Ovary (tissue), 9 donors: ENCODE results near the gene SDF4. TPM values are rescaled to one million over a fixed set of nuclear protein-coding genes. Genes with fewer than 3 reads are reported as not detected.

Source experiments
- DNase-seq, 5 donors: peaks; one replicate each; pipeline ENCODE4 v3.0.0-alpha.2; 2019 to 2020
- H3K27ac ChIP-seq, 2 donors: fragments of 200-600 bp; one replicate each; pipeline versions ENCODE4 v1.5.1 to v1.8.0; 2019 to 2022
- H3K27me3 ChIP-seq: fragments of 200-600 bp; one replicate; pipeline ENCODE4 v1.8.0; 2022
- H3K36me3 ChIP-seq: fragments of 200-600 bp; sonication (generic); one replicate; pipeline ENCODE4 v1.5.1; 2019
- H3K4me1 ChIP-seq: one replicate; pipeline ENCODE4 v1.8.1; 2013; ENCODE audit warnings: mild to moderate bottlenecking, moderate library complexity; ENCODE audit not compliant: insufficient read depth
- H3K4me3 ChIP-seq: fragments of 200-600 bp; sonication (generic); one replicate; pipeline ENCODE4 v1.5.1; 2017
- H3K9me3 ChIP-seq, 2 donors: fragments of 200-600 bp in 1 of 2; sonication (generic) in 1 of 2; one replicate each; pipeline versions ENCODE4 v1.5.1 to v1.8.1; 2013 to 2019; ENCODE audit warnings: mild to moderate bottlenecking in 1 of 2, moderate library complexity in 1 of 2
- EP300 ChIP-seq: sonication (generic); formaldehyde crosslinking; IDR thresholded peaks from one replicate; pipeline ENCODE4 v1.6.1; 2017; ENCODE audit warnings: antibody characterized with exemption
- POLR2A ChIP-seq: fragments of 450-650 bp; IDR thresholded peaks from one replicate; pipeline ENCODE4 v1.6.1; 2017; ENCODE audit warnings: antibody characterized with exemption, mild to moderate bottlenecking, moderate library complexity
- WGBS, 3 donors: extraction: QIAGEN DNeasy Blood & Tissue Kit in 1 of 3; methylation state at CpG; one replicate each; pipeline versions ENCODE4 v1.1.5 to v1.1.7; 2013 to 2017; 5-methylcytosine and 5-hydroxymethylcytosine counted together
- intact Hi-C, 4 donors: fragments of 100-400 bp; cut with DNase I; formaldehyde crosslinking; loops; one replicate each; pipeline versions ENCODE4 v1.11.0 to v1.15.1; 2022 to 2023
- polyA plus RNA-seq, 2 donors: library from polyadenylated mRNA; stranded (reverse); fragments of 200-250 nt in 1 of 2; fragments of 350-450 nt in 1 of 2; fragmentation: Illumina TruSeq in 1 of 2; extraction: RNeasy Lipid Tissue Mini Kit (QIAGEN cat#74804) in 1 of 2; gene quantifications; one replicate each; pipeline ENCODE4 v1.2.3, GENCODE V29; 2013 to 2014
- total RNA-seq, 7 donors: library from RNA; depleted of rRNA in 2 of 7; stranded (reverse); fragments of >200 nt in 2 of 7; fragmentation: NEBNext Ultra II Directional in 3 of 7; extraction: Animal tissue kit (Norgen Biotek cat#: 25700) in 3 of 7; gene quantifications; one replicate each; pipeline versions ENCODE4 v1.1.0 to v1.2.4, GENCODE V29; 2016 to 2023
- TF ChIP-seq, protein P1 (sequence below), 3 donors: fragments of 450-650 bp in 2 of 3; fragments of 200-600 bp in 1 of 3; IDR thresholded peaks; one replicate each; pipeline versions ENCODE4 v1.5.1 to v1.8.0; 2016 to 2022; ENCODE audit warnings: antibody characterized with exemption in 3 of 3, mild to moderate bottlenecking in 1 of 3
- donor health status: DM: no; HTN: no; CAD: no; lungs with moderate emphysema.
- donor health status: DM: no; HTN: no; CAD: no.
- donor health status: Bipolar disorder and iron deficiency.
- donor health status: DM: yes; HTN: yes; CAD: no.
- donor health status: DM: no; HTN: no; CAD: no.
- donor health status: DM: yes; HTN: yes; CAD: no.

SDF4 gene
- total and polyA plus RNA-seq, 9 donors, result 32.5 to 145 (median 116) TPM

DNA sequence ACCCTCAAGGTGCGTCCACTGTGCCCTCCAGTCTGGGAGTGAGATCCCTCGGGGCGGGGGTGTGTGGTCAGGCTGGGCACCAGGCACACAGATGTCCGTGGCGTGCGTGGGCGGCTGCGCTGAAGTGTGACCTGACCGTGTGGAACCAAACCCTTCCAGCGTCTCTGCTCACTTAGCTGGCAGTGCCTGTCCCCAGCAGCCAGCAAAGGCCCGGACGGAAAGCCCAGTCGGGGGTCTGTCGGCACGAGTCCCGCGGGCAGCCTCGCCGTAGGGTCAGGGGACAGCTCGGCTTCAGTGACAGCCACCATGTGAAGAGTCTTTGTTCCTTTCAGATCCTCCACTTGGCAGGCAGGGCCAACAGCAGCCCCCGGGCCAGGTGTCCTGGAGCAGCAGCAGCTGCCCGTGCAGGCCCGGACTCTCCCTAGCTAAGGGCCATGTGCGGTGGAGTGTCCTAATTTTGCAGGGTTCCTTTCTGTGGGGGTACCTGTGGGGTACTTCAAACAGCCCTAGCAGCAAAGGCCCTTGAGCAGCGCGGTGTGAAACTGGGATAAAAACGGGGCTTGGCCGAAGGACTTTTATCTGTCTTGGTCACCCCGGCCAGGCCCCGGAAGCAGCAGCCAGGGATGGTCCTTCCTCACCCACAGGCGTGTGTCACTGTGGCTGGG is 46.6 kb downstream of the SDF4 start:
- intact Hi-C loops, result no loop called here
- no peaks in the 10 kb centered on the region for H3K4me1 ChIP-seq
- H3K4me3 ChIP-seq, result no peak overlapping the region
- no peaks in the 10 kb centered on the region for H3K36me3 ChIP-seq
- H3K9me3 ChIP-seq, result no peaks in the 10 kb centered on the region
- H3K27me3 ChIP-seq, result no peaks in the 10 kb centered on the region
- DNase-seq, result peak in 2 of 5 donors; percentile 9 to 29
- TF ChIP-seq, protein P1, sequence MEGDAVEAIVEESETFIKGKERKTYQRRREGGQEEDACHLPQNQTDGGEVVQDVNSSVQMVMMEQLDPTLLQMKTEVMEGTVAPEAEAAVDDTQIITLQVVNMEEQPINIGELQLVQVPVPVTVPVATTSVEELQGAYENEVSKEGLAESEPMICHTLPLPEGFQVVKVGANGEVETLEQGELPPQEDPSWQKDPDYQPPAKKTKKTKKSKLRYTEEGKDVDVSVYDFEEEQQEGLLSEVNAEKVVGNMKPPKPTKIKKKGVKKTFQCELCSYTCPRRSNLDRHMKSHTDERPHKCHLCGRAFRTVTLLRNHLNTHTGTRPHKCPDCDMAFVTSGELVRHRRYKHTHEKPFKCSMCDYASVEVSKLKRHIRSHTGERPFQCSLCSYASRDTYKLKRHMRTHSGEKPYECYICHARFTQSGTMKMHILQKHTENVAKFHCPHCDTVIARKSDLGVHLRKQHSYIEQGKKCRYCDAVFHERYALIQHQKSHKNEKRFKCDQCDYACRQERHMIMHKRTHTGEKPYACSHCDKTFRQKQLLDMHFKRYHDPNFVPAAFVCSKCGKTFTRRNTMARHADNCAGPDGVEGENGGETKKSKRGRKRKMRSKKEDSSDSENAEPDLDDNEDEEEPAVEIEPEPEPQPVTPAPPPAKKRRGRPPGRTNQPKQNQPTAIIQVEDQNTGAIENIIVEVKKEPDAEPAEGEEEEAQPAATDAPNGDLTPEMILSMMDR (IDR thresholded peaks at IDR 0.05), result no peak
- TF ChIP-seq POLR2A (no peak), EP300 (no peak)
- no peak overlapping the region for H3K27ac ChIP-seq
- WGBS, 3 donors, result 75 to 79% (median 79%) methylated on average over 31 of the region's 31 CpGs

DNA sequence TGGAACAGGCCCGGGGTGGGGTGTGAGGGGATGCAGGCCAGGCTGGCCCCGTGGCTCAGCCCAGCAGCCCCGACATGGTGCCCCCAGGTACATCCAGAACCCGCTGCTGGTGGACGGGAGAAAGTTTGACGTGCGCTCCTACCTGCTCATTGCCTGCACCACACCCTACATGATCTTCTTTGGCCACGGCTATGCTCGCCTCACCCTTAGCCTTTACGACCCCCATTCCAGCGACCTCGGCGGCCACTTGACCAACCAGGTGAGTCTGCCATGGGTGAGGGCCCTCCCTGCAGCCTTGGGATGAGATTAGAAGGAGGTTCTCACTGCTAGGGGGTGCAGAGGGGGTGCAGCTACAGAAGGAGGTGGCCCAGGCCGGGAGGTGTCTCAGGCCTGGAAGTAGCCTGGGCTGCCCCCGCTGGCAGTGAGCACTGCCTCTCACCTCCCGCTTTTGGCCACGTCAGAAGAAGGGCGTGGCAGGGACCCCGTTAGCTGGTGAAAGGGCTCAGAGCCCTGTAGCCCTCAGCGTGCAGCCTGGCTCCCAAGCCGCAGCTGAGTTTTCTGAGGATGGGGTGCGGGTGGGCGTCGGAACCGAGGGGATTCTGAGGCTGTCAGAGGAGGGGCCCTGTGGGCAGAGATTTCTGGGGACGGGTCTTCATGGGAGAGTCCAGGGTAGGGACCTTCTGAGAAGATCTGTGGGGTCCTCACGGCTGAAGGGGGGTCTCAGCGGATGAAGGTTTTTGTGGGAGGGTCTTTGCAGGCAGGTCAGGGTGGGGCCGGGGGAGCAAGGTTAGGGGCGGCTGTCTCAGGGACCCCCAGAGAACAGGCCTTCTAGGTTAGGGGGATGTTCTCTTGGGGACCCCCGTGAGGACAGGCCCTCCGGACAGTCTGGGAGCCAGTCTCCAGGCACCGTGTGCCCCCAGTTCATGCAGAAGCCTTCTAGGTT is 47.7 kb downstream of the SDF4 start:
- peak in 1 of 5 donors; percentile 10 for DNase-seq
- Histone ChIP-seq H3K27ac (no peak overlapping the region), H3K27me3 (no peaks in the 10 kb centered on the region), H3K36me3 (no peaks in the 10 kb centered on the region), H3K4me1 (no peaks in the 10 kb centered on the region), H3K9me3 (no peaks in the 10 kb centered on the region), H3K4me3 (no peak overlapping the region)
- WGBS, 3 donors, result 69 to 81% (median 75%) methylated on average over 31 to 32 of the region's 33 CpGs
- no peak for TF ChIP-seq POLR2A
- TF ChIP-seq, protein P1 (IDR thresholded peaks at IDR 0.05), result no peak
- TF ChIP-seq EP300, result no peak
- intact Hi-C loops, result no loop called here

DNA sequence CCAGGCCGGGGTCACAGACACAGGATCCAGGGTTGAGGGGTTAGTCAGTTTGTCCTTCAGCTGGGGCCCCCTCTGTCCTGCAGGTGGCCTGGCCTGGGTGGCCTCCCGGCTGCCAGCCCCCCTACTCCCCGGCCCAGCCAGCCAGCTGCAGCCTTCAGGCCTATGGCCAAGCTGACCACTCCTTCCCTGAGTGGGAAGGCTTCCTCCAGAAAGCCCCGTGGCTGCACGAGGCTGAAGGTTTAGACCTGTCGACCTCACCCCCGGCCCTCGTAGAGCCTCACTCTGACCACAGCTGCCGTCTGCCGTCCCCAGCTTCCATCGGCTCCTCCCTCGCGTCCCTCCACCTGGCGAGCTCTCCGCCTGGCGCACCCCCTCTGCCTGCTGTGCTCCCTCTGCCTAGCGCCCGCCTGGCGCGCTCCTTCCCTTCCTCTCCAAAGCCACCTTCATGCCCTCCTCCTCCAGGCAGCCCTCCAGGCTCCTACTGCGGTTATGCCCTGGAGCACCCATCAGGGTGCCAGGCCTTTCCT is 48.5 kb downstream of the SDF4 start:
- H3K9me3 ChIP-seq, result no peaks in the 10 kb centered on the region
- no peaks in the 10 kb centered on the region for H3K36me3 ChIP-seq
- no peak for TF ChIP-seq EP300
- TF ChIP-seq, protein P1 (IDR thresholded peaks at IDR 0.05), result no peak
- TF ChIP-seq POLR2A, result no peak
- no peak overlapping the region for H3K27ac ChIP-seq
- intact Hi-C loops, result no loop called here
- peak in 1 of 5 donors; percentile 8 for DNase-seq
- WGBS, 3 donors, result 36 to 49% (median 46%) methylated on average over 20 to 21 of the region's 21 CpGs
- H3K4me3 ChIP-seq, result no peak overlapping the region
- no peaks in the 10 kb centered on the region for H3K4me1 ChIP-seq
- no peaks in the 10 kb centered on the region for H3K27me3 ChIP-seq

DNA sequence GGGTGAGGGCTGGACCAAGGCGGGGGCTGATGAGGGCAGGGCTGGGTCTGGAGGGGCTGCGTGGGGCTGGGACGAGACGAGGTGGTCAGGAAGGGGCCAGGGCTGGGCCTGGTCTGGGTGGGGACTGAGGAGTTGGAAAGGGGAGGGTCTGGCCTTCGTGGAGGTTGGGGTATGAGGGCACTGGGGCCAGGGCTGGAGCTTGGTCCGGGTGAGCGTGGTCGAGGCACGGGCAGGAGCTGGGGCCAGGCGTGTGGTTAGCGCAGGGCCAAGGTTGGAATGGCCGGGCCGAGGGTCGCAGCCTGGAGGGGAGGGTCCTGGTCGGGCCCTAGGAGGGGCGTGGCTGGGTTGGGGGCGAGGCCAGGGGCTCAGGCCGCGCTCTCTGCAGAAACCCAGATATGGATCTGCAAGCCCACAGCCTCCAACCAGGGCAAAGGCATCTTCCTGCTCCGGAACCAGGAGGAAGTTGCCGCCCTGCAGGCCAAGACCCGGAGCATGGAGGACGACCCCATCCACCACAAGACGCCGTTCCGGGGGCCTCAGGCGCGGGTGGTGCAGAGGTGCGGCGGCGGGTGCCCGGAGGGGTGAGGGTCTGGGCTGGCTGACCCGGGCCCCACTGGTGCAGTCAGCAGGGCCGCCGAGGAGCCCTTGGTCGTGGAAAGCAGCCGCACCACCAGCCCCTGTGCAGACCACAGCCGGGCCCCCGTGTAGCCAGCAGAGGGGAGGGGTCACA is 49.1 kb downstream of the SDF4 start:
- peak in 1 of 5 donors; percentile 10 for DNase-seq
- TF ChIP-seq EP300 (no peak), POLR2A (no peak)
- TF ChIP-seq, protein P1 (IDR thresholded peaks at IDR 0.05), result no peak
- no peak overlapping the region for H3K4me3 ChIP-seq
- no peak overlapping the region for H3K27ac ChIP-seq
- H3K36me3 ChIP-seq, result no peaks in the 10 kb centered on the region
- no peaks in the 10 kb centered on the region for H3K9me3 ChIP-seq
- 61 to 65% (median 63%) methylated on average over 26 to 39 of the region's 39 CpGs for WGBS, 3 donors
- intact Hi-C loops, result no loop called here
- H3K4me1 ChIP-seq, result no peaks in the 10 kb centered on the region
- no peaks in the 10 kb centered on the region for H3K27me3 ChIP-seq
